ENCODE data around the gene RTTN. TPM values are rescaled to one million over a fixed set of nuclear protein-coding genes. Genes with fewer than 3 reads are reported as not detected.

The RTTN gene
- total and polyA plus RNA-seq, 10 of the 15 experiments (the other 5 are each of a cell fraction or from before 2014, with no cell fraction given), result 9.4 to 36.6 (median 15.7) TPM

GRCh38 chr18:70082430-70082829, 123.1 kb downstream of the RTTN start:
- BruUV-seq (replicated peaks), result no TSS peak

More at GRCh38 chr18:70082430-70082829, 123.1 kb downstream of the RTTN start:
- CTCF ChIA-PET, result interaction anchor here (1.0 kb wide), 1 partner anchor 113 kb away, joined by 3 read pairs; no protein-coding TSS in a partner anchor
- SMC1A ChIA-PET (ENCODE audit: uncharacterized antibody, unreplicated experiment), result no interaction called here
- Histone ChIP-seq H3K4me3 (no peak overlapping the region), H3K36me3 (ENCODE audit: control insufficient read depth in 2 of 2, insufficient read depth in 2 of 2, low read length in 1 of 2) (no peaks in the 10 kb centered on the region), H3K9ac (ENCODE audit: control insufficient read depth, insufficient read depth, low read length) (no peak overlapping the region), H3K27ac (ENCODE audit: control insufficient read depth, insufficient read depth) (no peak overlapping the region), H2AFZ (ENCODE audit: control insufficient read depth, low read depth, low read length) (no peak overlapping the region), H3K79me2 (ENCODE audit: control insufficient read depth, insufficient read depth, low read length) (no peaks in the 10 kb centered on the region), H3K27me3 (replicated peaks in 1 of 2; ENCODE audit: control insufficient read depth in 2 of 2, insufficient read depth in 2 of 2, low read length in 1 of 2) (no peaks in the 10 kb centered on the region), H3K4me2 (ENCODE audit: control insufficient read depth, insufficient read depth) (no peak overlapping the region), H3K9me3 (replicated peaks; ENCODE audit: control insufficient read depth, insufficient read depth, low read length) (no peaks in the 10 kb centered on the region), H4K20me1 (ENCODE audit: control insufficient read depth, insufficient read depth) (no peaks in the 10 kb centered on the region), H3K4me1 (ENCODE audit: control insufficient read depth, insufficient read depth, low read length) (no peaks in the 10 kb centered on the region)
- FAIRE-seq (no peak), DNase-seq (ENCODE audit: low read depth, low spot score) (no peak), ATAC-seq (no peak)
- in situ Hi-C loops (cut with MboI) (no loop called here), intact Hi-C loops (cut with micrococcal nuclease; ENCODE audit: unreplicated experiment) (loop anchor here (2.0 to 10.0 kb wide), 2 partner anchors 1158 to 1236 kb away; no protein-coding TSS in a partner anchor)
- 96% methylated on average over 2 of the region's 2 CpGs for WGBS (ENCODE audit: insufficient coverage, insufficient replicate concordance, low lambda C conversion rate, missing lambda C conversion rate)
- POLR2A ChIA-PET, result no interaction called here
- TF ChIP-seq RAD21 (IDR thresholded peaks at IDR 0.05; ENCODE audit: insufficient read depth, low read depth, low read length), result no peak
- no peak for TF ChIP-seq ASH2L (IDR thresholded peaks at IDR 0.05; ENCODE audit: borderline replicate concordance, low read depth)
- no peak for TF ChIP-seq CHD4 (IDR thresholded peaks at IDR 0.05)
- TF ChIP-seq MEF2A (IDR thresholded peaks at IDR 0.05; ENCODE audit: insufficient read depth, low read depth, low read length), result no peak
- no peak for TF ChIP-seq ZNF687 (IDR thresholded peaks at IDR 0.05)
- no peak for TF ChIP-seq ZZZ3 (IDR thresholded peaks at IDR 0.05; ENCODE audit: control insufficient read depth, insufficient read length, low read depth)
- RAD21 ChIA-PET (ENCODE audit: unreplicated experiment), result interaction anchor here (0.6 to 1.9 kb wide), 2 partner anchors 60 to 445 kb away, joined by 3 to 5 read pairs; no protein-coding TSS in a partner anchor
